Right atrium auricular region (tissue), 2 donors: ENCODE data around the gene TBC1D10B. TPM values are rescaled to one million over a fixed set of nuclear protein-coding genes. Genes with fewer than 3 reads are reported as not detected.
"Not testable (repeated sequence)": the region's sequence is repeated elsewhere in the genome, so short reads cannot be mapped to it uniquely, and the experiment has no call there.

Experiments
- DNase-seq: peaks from one replicate; pipeline ENCODE4 v3.0.0-alpha.2; 2019; ENCODE audit warnings: low spot score
- H3K27ac ChIP-seq, 2 donors: fragments of 200-600 bp; sonication (generic); 1 replicate in 1 of 2; 2 replicates in 1 of 2; pipeline ENCODE4 v1.5.1; 2016 to 2019
- H3K27me3 ChIP-seq, 2 donors: fragments of 200-600 bp; sonication (generic); one replicate each; pipeline versions ENCODE4 v1.5.1 to v1.6.0; 2017 to 2019
- H3K36me3 ChIP-seq: fragments of 200-600 bp; sonication (generic); one replicate; pipeline ENCODE4 v1.5.1; 2016
- H3K4me1 ChIP-seq, 2 donors: fragments of 200-600 bp; sonication (generic); one replicate each; pipeline versions ENCODE4 v1.5.1 to v1.6.0; 2017 to 2019
- H3K4me3 ChIP-seq, 2 donors: fragments of 200-600 bp; sonication (generic); 1 replicate in 1 of 2; 2 replicates in 1 of 2; pipeline ENCODE4 v1.5.1; 2017 to 2019; ENCODE audit warnings: mild to moderate bottlenecking in 1 of 2, moderate library complexity in 1 of 2
- H3K9me3 ChIP-seq, 2 donors: fragments of 200-600 bp; sonication (generic); one replicate each; pipeline ENCODE4 v1.5.1; 2019
- CTCF ChIP-seq, 2 donors: fragments of 200-600 bp; sonication (generic); IDR thresholded peaks; one replicate each; pipeline ENCODE4 v1.5.1; 2019; ENCODE audit warnings: antibody characterized with exemption in 2 of 2
- total RNA-seq, 2 donors: library from RNA; depleted of rRNA; stranded (reverse); fragments of >200 nt; gene quantifications; one replicate each; pipeline ENCODE4 v1.1.0, GENCODE V29; 2016

Gene TBC1D10B
- total RNA-seq, 2 donors from 2014 or later = 20.0 to 22.3 TPM

DNA sequence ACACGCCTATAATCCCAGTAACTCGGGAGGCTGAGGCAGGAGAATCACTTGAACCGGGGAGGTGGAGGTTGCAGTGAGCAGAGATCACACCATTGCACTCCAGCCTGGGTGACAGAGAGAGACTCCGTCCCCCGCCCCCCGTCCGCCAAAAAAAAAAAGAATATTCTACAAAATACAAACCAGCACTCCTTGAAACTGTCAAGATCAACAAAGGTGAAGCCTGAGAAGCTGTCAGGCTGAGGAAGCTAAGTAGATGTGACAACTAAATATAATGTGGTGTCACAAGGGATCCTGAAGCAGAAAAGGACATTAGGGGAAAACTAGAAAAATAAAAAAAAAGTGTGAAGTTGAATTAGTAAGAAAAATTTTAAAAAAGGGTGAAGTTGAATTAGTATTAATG is 21.4 kb downstream of the TBC1D10B start:
- Histone ChIP-seq H3K27me3 (no peaks in the 10 kb centered on the region), H3K36me3 (peaks cover 34% of the 10 kb centered on the region), H3K27ac (no peak overlapping the region), H3K4me1 (peaks cover 4 to 29% of the 10 kb centered on the region in 2 donors), H3K9me3 (no peaks in the 10 kb centered on the region), H3K4me3 (no peak overlapping the region)
- no peak for TF ChIP-seq CTCF (IDR thresholded peaks at IDR 0.05)
- DNase-seq = no peak

DNA sequence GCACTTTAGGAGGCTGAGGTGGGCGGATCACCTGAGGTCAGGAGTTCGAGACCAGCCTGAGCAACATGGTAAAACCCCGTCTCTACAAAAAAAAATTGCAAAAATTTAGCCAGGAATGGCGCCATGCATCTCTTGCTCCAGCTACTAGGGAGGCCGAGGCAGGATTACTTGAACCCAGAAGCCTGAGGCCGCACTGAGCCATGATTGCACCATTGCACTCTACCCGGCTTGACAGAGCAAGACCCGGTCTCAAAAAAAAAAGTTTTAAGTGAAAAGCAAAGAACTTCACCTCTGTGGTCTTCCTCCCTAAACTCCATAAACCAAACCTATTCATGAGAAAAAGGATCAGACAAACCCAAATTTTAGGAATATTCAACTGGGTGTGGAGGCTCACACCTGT is 22.2 kb downstream of the TBC1D10B start:
- H3K27me3 ChIP-seq = no peaks in the 10 kb centered on the region
- H3K9me3 ChIP-seq = no peaks in the 10 kb centered on the region
- no peak overlapping the region for H3K27ac ChIP-seq
- H3K4me3 ChIP-seq = no peak overlapping the region
- H3K36me3 ChIP-seq = peaks cover 27% of the 10 kb centered on the region
- H3K4me1 ChIP-seq = peaks cover 4 to 20% of the 10 kb centered on the region in 2 donors
- DNase-seq = no peak
- no peak for TF ChIP-seq CTCF (IDR thresholded peaks at IDR 0.05)

DNA sequence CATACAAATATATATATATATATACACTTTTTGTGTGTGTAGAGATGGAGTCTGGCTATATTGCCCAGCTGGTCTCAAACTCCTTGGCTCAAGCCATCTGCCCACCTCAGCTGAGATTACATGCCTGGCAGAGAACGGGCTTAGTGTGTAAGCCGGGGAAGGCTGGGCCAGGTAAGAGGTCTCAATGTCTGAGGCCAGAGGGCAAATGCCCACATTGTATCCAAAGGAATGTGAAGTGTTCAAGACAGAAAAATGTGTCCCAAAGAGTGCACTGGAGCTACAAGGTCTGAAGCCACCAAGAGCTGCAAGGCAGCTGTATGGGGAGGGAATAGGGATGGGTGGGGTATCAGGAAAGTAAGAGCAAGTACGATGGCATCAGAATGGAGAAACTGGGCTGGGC is 24.0 kb downstream of the TBC1D10B start:
- H3K27me3 ChIP-seq = no peaks in the 10 kb centered on the region
- H3K27ac ChIP-seq = no peak overlapping the region
- peaks cover 13% of the 10 kb centered on the region for H3K36me3 ChIP-seq
- no peak overlapping the region for H3K4me3 ChIP-seq
- no peak for DNase-seq
- TF ChIP-seq CTCF (IDR thresholded peaks at IDR 0.05) = no peak
- no peaks in the 10 kb centered on the region for H3K9me3 ChIP-seq
- H3K4me1 ChIP-seq = peaks cover 0 to 2% of the 10 kb centered on the region in 2 donors

GRCh38 chr16:30343491-30343820 is 26.8 kb downstream of the TBC1D10B start:
- not testable (repeated sequence) for DNase-seq, H3K9me3 ChIP-seq, H3K27me3 ChIP-seq, H3K36me3 ChIP-seq, H3K4me1 ChIP-seq, H3K27ac ChIP-seq, H3K4me3 ChIP-seq

DNA sequence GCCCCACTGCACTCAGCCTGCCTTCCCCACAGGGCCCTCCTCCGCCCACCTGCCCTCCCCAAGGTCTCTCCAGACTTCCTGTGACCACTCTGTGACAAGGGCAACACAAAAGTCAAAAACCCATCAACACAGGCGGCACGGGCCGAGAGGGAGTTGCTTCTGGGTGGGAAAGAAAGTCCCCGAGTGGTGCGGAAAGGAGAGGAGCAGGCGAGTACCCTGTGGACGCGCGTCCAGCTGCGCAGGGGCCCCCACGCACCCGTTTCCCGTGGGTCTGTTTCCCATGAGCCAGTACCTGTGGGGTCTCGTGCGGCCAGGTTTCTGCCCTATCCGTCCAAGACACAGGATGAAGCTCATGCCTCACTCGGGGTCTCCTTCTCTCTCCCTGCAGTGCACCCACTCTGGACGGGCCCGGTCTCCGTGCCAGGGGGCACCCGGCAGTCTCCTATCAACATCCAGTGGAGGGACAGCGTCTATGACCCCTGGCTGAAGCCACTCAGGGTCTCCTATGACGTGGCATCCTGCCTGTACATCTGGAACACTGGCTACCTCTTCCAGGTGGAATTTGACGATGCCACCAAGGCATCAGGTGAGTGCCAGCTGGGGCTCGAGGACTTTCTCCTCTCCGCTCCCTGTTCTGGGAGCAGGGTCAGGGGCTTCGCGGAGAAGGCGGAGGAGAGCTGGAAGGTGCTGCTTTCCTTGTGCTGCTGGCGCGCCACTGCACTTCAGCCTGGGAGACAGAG is 27.4 kb downstream of the TBC1D10B start:
- DNase-seq = no peak
- Histone ChIP-seq H3K9me3 (no peaks in the 10 kb centered on the region), H3K27me3 (no peaks in the 10 kb centered on the region), H3K4me1 (no peaks in the 10 kb centered on the region), H3K27ac (no peak overlapping the region), H3K4me3 (no peak overlapping the region), H3K36me3 (no peaks in the 10 kb centered on the region)
- TF ChIP-seq CTCF (IDR thresholded peaks at IDR 0.05) = no peak

GRCh38 chr16:30341971-30342370 is 28.3 kb downstream of the TBC1D10B start:
- not testable (repeated sequence) for H3K4me3 ChIP-seq, H3K36me3 ChIP-seq, H3K4me1 ChIP-seq, H3K27me3 ChIP-seq, H3K9me3 ChIP-seq, H3K27ac ChIP-seq
- DNase-seq = peak; percentile 21

- no peak overlapping the region for H3K27ac ChIP-seq
- peaks cover 0 to 6% of the 10 kb centered on the region in 2 donors for H3K4me1 ChIP-seq
- no peak overlapping the region for H3K4me3 ChIP-seq
- H3K9me3 ChIP-seq = no peaks in the 10 kb centered on the region
- no peaks in the 10 kb centered on the region for H3K36me3 ChIP-seq
- no peak for TF ChIP-seq CTCF (IDR thresholded peaks at IDR 0.05)
- H3K27me3 ChIP-seq = no peaks in the 10 kb centered on the region
- peak; percentile 43 for DNase-seq
Observed at GRCh38 chr16:30340621-30341020, 29.7 kb downstream of the TBC1D10B start.

- not testable (repeated sequence) for H3K4me3 ChIP-seq, H3K9me3 ChIP-seq, H3K36me3 ChIP-seq, H3K27ac ChIP-seq, DNase-seq, H3K27me3 ChIP-seq, H3K4me1 ChIP-seq
Observed at GRCh38 chr16:30338715-30339114, 31.6 kb downstream of the TBC1D10B start.

GRCh38 chr16:30337964-30338357 is 32.3 kb downstream of the TBC1D10B start:
- not testable (repeated sequence) for H3K4me3 ChIP-seq, DNase-seq, H3K27ac ChIP-seq, H3K9me3 ChIP-seq, H3K27me3 ChIP-seq, H3K4me1 ChIP-seq, H3K36me3 ChIP-seq
